H1 (cell line): ENCODE data around the gene SZT2. TPM values are rescaled to one million over a fixed set of nuclear protein-coding genes. Genes with fewer than 3 reads are reported as not detected.
A peak's percentile ranks its signal among the peaks of the same experiment; 100 is the strongest.

Experiments used
- CTCF ChIA-PET: fragments of 300-600 bp; sonication (Branson Sonifier 250); formaldehyde crosslinking; loops from one replicate; lab custom pipeline; 2021; ENCODE audit not compliant: partially characterized antibody; lab: Charles Lee
- POLR2A ChIA-PET: fragments of 300-600 bp; sonication (Branson Sonifier 250); formaldehyde crosslinking; loops from one replicate; lab custom pipeline; 2021; ENCODE audit warnings: inconsistent platforms; ENCODE audit not compliant: partially characterized antibody; lab: Charles Lee
- DNase-seq, 2 experiments: peaks; one replicate each; pipeline versions ENCODE4 v3.0.0 to v3.0.0-alpha.2; 2010 to 2022; ENCODE audit warnings: low spot score in 2 of 2, low read depth in 1 of 2, mixed read lengths in 1 of 2
- FAIRE-seq: peaks from 2 replicates; lab custom pipeline; 2011; peaks lifted over from hg19 to GRCh38; lab: Jason Lieb, UNC
- H2AFZ ChIP-seq: 2 replicates; pipeline ENCODE4 v1.8.1; 2012; ENCODE audit warnings: low read length, inconsistent platforms
- H2AK5ac ChIP-seq: 2 replicates; pipeline ENCODE4 v1.6.1; 2013; ENCODE audit warnings: low read depth, low read length
- H2BK120ac ChIP-seq: replicated peaks from 2 replicates; pipeline ENCODE3; 2013; ENCODE audit warnings: low read depth, low read length, inconsistent platforms
- H2BK12ac ChIP-seq: 2 replicates; pipeline ENCODE4 v1.6.1; 2013; ENCODE audit warnings: low read depth, low read length
- H2BK15ac ChIP-seq: 2 replicates; pipeline ENCODE4 v1.6.1; 2013; ENCODE audit warnings: low read length
- H2BK20ac ChIP-seq: 2 replicates; pipeline ENCODE4 v1.6.1; 2013; ENCODE audit warnings: low read length
- H2BK5ac ChIP-seq: 2 replicates; pipeline ENCODE4 v1.6.1; 2013; ENCODE audit warnings: low read depth, low read length
- H3K14ac ChIP-seq: 2 replicates; pipeline ENCODE4 v1.6.1; 2013; ENCODE audit warnings: inconsistent platforms; ENCODE audit not compliant: insufficient read length
- H3K18ac ChIP-seq: 2 replicates; pipeline ENCODE4 v1.6.1; 2013; ENCODE audit warnings: low read length; ENCODE audit errors: extremely low read depth
- H3K23ac ChIP-seq: 2 replicates; pipeline ENCODE4 v1.6.1; 2013; ENCODE audit warnings: inconsistent platforms; ENCODE audit not compliant: insufficient read length
- H3K23me2 ChIP-seq: 2 replicates; pipeline ENCODE4 v1.6.1; 2013; ENCODE audit warnings: low read depth, low read length
- H3K27ac ChIP-seq: 2 replicates; pipeline ENCODE4 v1.6.1; 2011; ENCODE audit warnings: low read depth, low read length, inconsistent platforms
- H3K27me3 ChIP-seq, 4 experiments: replicated peaks in 1 of 4; 1 replicate in 1 of 4; 2 replicates in 3 of 4; pipeline versions ENCODE4 v1.6.1 to v1.8.1; 2011 to 2013; ENCODE audit warnings: low read length in 3 of 4, mild to moderate bottlenecking in 3 of 4, inconsistent platforms in 2 of 4, mixed read lengths in 2 of 4, moderate library complexity in 1 of 4; ENCODE audit not compliant: control insufficient read depth in 3 of 4, insufficient read depth in 3 of 4; ENCODE audit errors: extremely low read depth in 1 of 4
- H3K36me3 ChIP-seq, 4 experiments: 2 replicates each; pipeline versions ENCODE4 v1.6.1 to v1.8.1; 2011 to 2013; ENCODE audit warnings: mild to moderate bottlenecking in 4 of 4, low read length in 3 of 4, moderate library complexity in 2 of 4, control low read depth in 1 of 4, inconsistent platforms in 1 of 4; ENCODE audit not compliant: insufficient read depth in 4 of 4, control insufficient read depth in 2 of 4
- H3K4ac ChIP-seq: replicated peaks from 2 replicates; pipeline ENCODE3; 2013; ENCODE audit warnings: low read length, low read depth, mixed read lengths, inconsistent platforms; ENCODE audit not compliant: insufficient read length
- H3K4me1 ChIP-seq, 4 experiments: replicated peaks in 1 of 4; 1 replicate in 1 of 4; 2 replicates in 3 of 4; pipeline versions ENCODE4 v1.6.1 to v1.8.1; 2011 to 2013; ENCODE audit warnings: low read length in 3 of 4, inconsistent platforms in 2 of 4, mixed read lengths in 1 of 4; ENCODE audit not compliant: insufficient read depth in 4 of 4, control insufficient read depth in 3 of 4
- H3K4me2 ChIP-seq, 2 experiments: 2 replicates each; pipeline versions ENCODE4 v1.6.1 to v1.8.1; 2011 to 2013; ENCODE audit warnings: low read depth in 2 of 2, low read length in 2 of 2, control low read depth in 1 of 2, inconsistent platforms in 1 of 2, mild to moderate bottlenecking in 1 of 2; ENCODE audit not compliant: insufficient read depth in 1 of 2
- H3K4me3 ChIP-seq, 4 experiments: fragments of 200-600, 300-600 bp in 1 of 4; sonication (generic), shearing (Covaris generic), sonication (Bioruptor Twin) in 1 of 4; 2 replicates each; pipeline versions ENCODE4 v1.5.1 to v1.8.1; 2011 to 2016; ENCODE audit warnings: low read length in 4 of 4, low read depth in 3 of 4, control low read depth in 2 of 4, inconsistent platforms in 2 of 4, mild to moderate bottlenecking in 2 of 4, mixed read lengths in 1 of 4, moderate library complexity in 1 of 4; ENCODE audit not compliant: insufficient read depth in 2 of 4; ENCODE audit errors: extremely low read depth in 1 of 4
- H3K56ac ChIP-seq: replicated peaks from 2 replicates; pipeline ENCODE3; 2013; ENCODE audit warnings: low read depth, mild to moderate bottlenecking, mixed read lengths, low read length, inconsistent platforms; ENCODE audit not compliant: insufficient read length
- H3K79me1 ChIP-seq: 2 replicates; pipeline ENCODE4 v1.6.1; 2013; ENCODE audit warnings: low read depth, low read length, control low read depth
- H3K79me2 ChIP-seq, 2 experiments: 2 replicates each; pipeline versions ENCODE4 v1.6.1 to v1.8.1; 2012 to 2013; ENCODE audit warnings: low read length in 2 of 2, mild to moderate bottlenecking in 2 of 2, inconsistent platforms in 1 of 2; ENCODE audit not compliant: insufficient read depth in 2 of 2, control insufficient read depth in 1 of 2
- H3K9ac ChIP-seq, 4 experiments: replicated peaks in 1 of 4; 1 replicate in 1 of 4; 2 replicates in 3 of 4; pipeline versions ENCODE4 v1.6.1 to v1.8.1; 2011 to 2013; ENCODE audit warnings: low read depth in 3 of 4, low read length in 3 of 4, control low read depth in 2 of 4, mild to moderate bottlenecking in 2 of 4, moderate library complexity in 2 of 4, inconsistent platforms in 1 of 4; ENCODE audit errors: extremely low read depth in 1 of 4
- H3K9me3 ChIP-seq, 2 experiments: 2 replicates each; pipeline versions ENCODE4 v1.6.1 to v1.8.1; 2012 to 2013; ENCODE audit warnings: mild to moderate bottlenecking in 2 of 2, moderate library complexity in 2 of 2, control low read depth in 1 of 2, inconsistent platforms in 1 of 2, low read depth in 1 of 2, low read length in 1 of 2, mixed read lengths in 1 of 2; ENCODE audit not compliant: insufficient read depth in 2 of 2
- H4K20me1 ChIP-seq, 2 experiments: replicated peaks in 1 of 2; 2 replicates each; pipeline versions ENCODE3 to v1.8.1; 2011 to 2013; ENCODE audit warnings: inconsistent platforms in 2 of 2, low read length in 2 of 2, mild to moderate bottlenecking in 1 of 2; ENCODE audit not compliant: insufficient read depth in 2 of 2, control insufficient read depth in 1 of 2
- H4K5ac ChIP-seq: 2 replicates; pipeline ENCODE4 v1.6.1; 2013; ENCODE audit warnings: low read length, low read depth, mixed read lengths, inconsistent platforms; ENCODE audit not compliant: insufficient read length
- H4K8ac ChIP-seq: 2 replicates; pipeline ENCODE4 v1.8.0; 2013; ENCODE audit warnings: mild to moderate bottlenecking, moderate library complexity, low read length, inconsistent platforms; ENCODE audit not compliant: insufficient read depth; ENCODE audit errors: extremely low read depth
- H4K91ac ChIP-seq: replicated peaks from 2 replicates; pipeline ENCODE3; 2013; ENCODE audit warnings: low read length, mixed read lengths, inconsistent platforms; ENCODE audit not compliant: insufficient read length
- MAX ChIP-seq: IDR thresholded peaks from 2 replicates; pipeline ENCODE4 v1.6.1; 2012; ENCODE audit warnings: inconsistent platforms
- NRF1 ChIP-seq: IDR thresholded peaks from 2 replicates; pipeline ENCODE4 v1.6.1; 2011; ENCODE audit warnings: mild to moderate bottlenecking, low read depth, low read length, improper control_type of control experiment
- POLR2AphosphoS5 ChIP-seq: IDR thresholded peaks from 2 replicates; pipeline ENCODE4 v1.6.1; 2011; ENCODE audit warnings: low read depth, low read length
- RAD21 ChIP-seq, 2 experiments: IDR thresholded peaks in 1 of 2; conservative IDR thresholded peaks in 1 of 2; 2 replicates each; pipeline ENCODE4 v1.6.1; 2011; ENCODE audit warnings: low read depth in 2 of 2, low read length in 2 of 2, improper control_type of control experiment in 1 of 2, inconsistent platforms in 1 of 2, mild to moderate bottlenecking in 1 of 2, moderate library complexity in 1 of 2
- RBBP5 ChIP-seq: IDR thresholded peaks from 2 replicates; pipeline ENCODE4 v1.7.1; 2012; ENCODE audit warnings: low read depth, mild to moderate bottlenecking, inconsistent platforms, low read length, moderate library complexity, borderline replicate concordance
- SIX5 ChIP-seq: IDR thresholded peaks from 2 replicates; pipeline ENCODE4 v1.6.1; 2011; ENCODE audit warnings: mild to moderate bottlenecking, low read depth, low read length
- TCF12 ChIP-seq: IDR thresholded peaks from 2 replicates; pipeline ENCODE4 v1.6.1; 2011; ENCODE audit warnings: low read depth, mild to moderate bottlenecking, low read length
- YY1 ChIP-seq: IDR thresholded peaks from 2 replicates; pipeline ENCODE4 v1.6.1; 2011; ENCODE audit warnings: low read depth, mild to moderate bottlenecking, low read length
- ZNF274 ChIP-seq: IDR thresholded peaks from 2 replicates; pipeline ENCODE4 v1.7.0; 2012; ENCODE audit warnings: low read length, borderline replicate concordance; ENCODE audit errors: extremely low read depth
- WGBS, 2 experiments: shearing (Covaris generic) in 1 of 2; methylation state at CpG; one replicate each; pipeline versions ENCODE4 v1.1.6 to v1.1.7; 2013 to 2015; ENCODE audit warnings: low lambda C conversion rate in 2 of 2, mixed read lengths in 2 of 2, inconsistent platforms in 1 of 2, low coverage in 1 of 2, missing lambda C conversion rate in 1 of 2; ENCODE audit not compliant: insufficient replicate concordance in 2 of 2, insufficient coverage in 1 of 2, insufficient read length in 1 of 2; ENCODE audit errors: extremely low coverage in 1 of 2, missing lambda C conversion rate in 1 of 2; 5-methylcytosine and 5-hydroxymethylcytosine counted together
- polyA plus RNA-seq, 7 experiments: library from polyadenylated mRNA; depleted of rRNA in 3 of 7; stranded (reverse) in 5 of 7; unstranded in 2 of 7; fragments of >200 nt in 5 of 7; fragments of 200-250 nt in 2 of 7; gene quantifications; 1 replicate in 5 of 7; 2 replicates in 1 of 7; 4 replicates in 1 of 7; pipeline versions ENCODE4 v1.2.1 to v1.2.3, GENCODE V29; 2011 to 2013; ENCODE audit warnings: missing spikeins in 2 of 7, mixed read lengths in 2 of 7
- total RNA-seq: library from RNA; stranded (reverse); fragmentation: NEBNext Ultra II Directional; extraction: Animal tissue kit (Norgen Biotek cat#: 25700); gene quantifications from 2 replicates; pipeline ENCODE4 v1.2.1, GENCODE V29; 2021
- TF ChIP-seq, protein P1 (sequence below): IDR thresholded peaks from 2 replicates; pipeline ENCODE4 v1.6.1; 2011; ENCODE audit warnings: low read depth, mild to moderate bottlenecking, low read length; ENCODE audit not compliant: insufficient read depth

The SZT2 gene
- total and polyA plus RNA-seq, 2 of the 8 experiments (the other 6 are each of a cell fraction or from before 2014, with no cell fraction given): 4.7 to 12.9 TPM

DNA sequence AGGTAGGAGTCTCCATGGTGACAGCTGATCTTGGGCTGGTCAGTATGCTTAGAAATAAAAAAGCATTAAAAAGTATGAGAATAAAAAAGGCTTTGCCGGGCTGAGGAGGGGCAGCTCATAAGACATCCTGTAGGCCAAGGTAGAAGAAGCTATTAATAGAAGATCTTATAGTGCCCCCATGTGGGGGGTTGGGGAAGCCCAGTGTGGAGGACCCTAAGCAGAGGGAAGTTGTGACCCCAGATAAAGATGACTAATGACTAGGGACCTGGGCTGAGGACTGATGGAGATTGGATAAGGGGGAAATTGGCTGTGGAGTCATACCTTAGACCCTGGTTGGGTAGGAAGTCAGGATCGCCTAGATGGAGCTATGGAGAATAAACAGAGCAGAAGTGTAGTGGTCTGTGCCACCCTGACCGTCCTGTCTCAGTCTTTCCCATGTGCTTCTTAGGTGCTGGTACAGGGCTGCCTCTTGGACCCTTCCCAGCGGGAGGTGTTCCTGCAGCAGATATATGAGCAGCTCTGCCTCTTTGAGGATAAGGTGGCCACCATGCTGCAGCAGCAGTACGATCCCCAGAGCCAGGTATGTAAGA is 25.0 kb downstream of the SZT2 start:
- Histone ChIP-seq H3K4me1 (no peaks in the 10 kb centered on the region), H3K27ac (no peak overlapping the region), H3K23ac (no peak overlapping the region), H3K9me3 (no peaks in the 10 kb centered on the region), H2BK5ac (no peak overlapping the region), H4K20me1 (no peaks in the 10 kb centered on the region), H2BK120ac (no peak overlapping the region), H2AFZ (no peak overlapping the region), H2BK15ac (no peak overlapping the region; the same call in 1 of the 2 replicates), H3K9ac (no peak overlapping the region), H3K18ac (no peak overlapping the region), H3K23me2 (no peaks in the 10 kb centered on the region), H2BK12ac (no peak overlapping the region), H3K4ac (no peak overlapping the region), H4K91ac (no peak overlapping the region), H3K27me3 (no peaks in the 10 kb centered on the region), H3K79me1 (no peaks in the 10 kb centered on the region), H3K56ac (no peak overlapping the region), H4K5ac (no peak overlapping the region), H4K8ac (no peak overlapping the region), H3K79me2 (no peaks in the 10 kb centered on the region), H3K4me2 (no peak overlapping the region), H3K4me3 (no peak overlapping the region), H2BK20ac (no peak overlapping the region), H3K36me3 (peaks cover 0 to 8% (median 2%) of the 10 kb centered on the region in 4 experiments; a peak in 4 of 8 replicates), H2AK5ac (no peak overlapping the region), H3K14ac (no peak overlapping the region)
- DNase-seq (peak; percentile 33 to 85), FAIRE-seq (peak; percentile 71)
- CTCF ChIA-PET: interaction anchor here (0.6 to 6.8 kb wide), 53 partner anchors 8 to 510 kb away, joined by 3 to 131 read pairs (median 5); partner anchors contain the start of genes ELOVL1, HYI, MED8 and SZT2
- 76% methylated on average over 5 of the region's 5 CpGs; no CpG with 5 or more reads in 1 of the 2 experiments for WGBS, 2 experiments
- POLR2A ChIA-PET: interaction anchor here (0.9 to 1.5 kb wide), 7 partner anchors 9 to 181 kb away, joined by 3 to 6 read pairs (median 4); partner anchors contain the start of genes MED8 and SZT2
- TF ChIP-seq RAD21 (IDR thresholded peaks at IDR 0.05 in 1 of 2, conservative IDR thresholded peaks at IDR 0.05 in 1 of 2; ENCODE audit: low read depth in 2 of 2, low read length in 2 of 2) (peak; percentile 86 to 94), MAX (no peak), RBBP5 (no peak), TCF12 (no peak), POLR2AphosphoS5 (no peak), NRF1 (no peak), SIX5 (no peak), ZNF274 (no peak), YY1 (no peak)
- TF ChIP-seq, protein P1, sequence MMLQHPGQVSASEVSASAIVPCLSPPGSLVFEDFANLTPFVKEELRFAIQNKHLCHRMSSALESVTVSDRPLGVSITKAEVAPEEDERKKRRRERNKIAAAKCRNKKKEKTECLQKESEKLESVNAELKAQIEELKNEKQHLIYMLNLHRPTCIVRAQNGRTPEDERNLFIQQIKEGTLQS: no peak
